HepG2 (cell line): Measurements from ENCODE around the gene STAT1. TPM values are rescaled to one million over a fixed set of nuclear protein-coding genes. Genes with fewer than 3 reads are reported as not detected.

ENCODE experiments used
- CC2D1A ChIP-seq: sonication (generic); formaldehyde crosslinking; IDR thresholded peaks from 2 replicates; pipeline ENCODE4 v1.8.1; 2023; ENCODE audit warnings: mild to moderate bottlenecking, missing genetic modification reagents
- JUN ChIP-seq: sonication (generic); formaldehyde crosslinking; IDR thresholded peaks from 2 replicates; pipeline ENCODE4 v1.4.0; 2020; ENCODE audit warnings: mild to moderate bottlenecking, missing genetic modification reagents
- KMT2B ChIP-seq: IDR thresholded peaks from 2 replicates; pipeline ENCODE4 v1.6.1; 2016; ENCODE audit warnings: missing genetic modification reagents, missing compliant biosample characterization
- NAIF1 ChIP-seq: sonication (generic); formaldehyde crosslinking; IDR thresholded peaks from 2 replicates; pipeline ENCODE4 v1.5.0; 2020; ENCODE audit warnings: mild to moderate bottlenecking, missing genetic modification reagents, borderline replicate concordance
- NR1H2 ChIP-seq: sonication (generic); formaldehyde crosslinking; IDR thresholded peaks from 2 replicates; pipeline ENCODE4 v1.8.1; 2022; ENCODE audit warnings: low read depth, missing genetic modification reagents, borderline replicate concordance
- ONECUT2 ChIP-seq: sonication (generic); formaldehyde crosslinking; IDR thresholded peaks from 2 replicates; pipeline ENCODE4 v1.4.0; 2020; ENCODE audit warnings: missing genetic modification reagents
- SIN3B ChIP-seq: fragments of 150-350 bp; IDR thresholded peaks from 2 replicates; pipeline ENCODE4 v1.6.1; 2014; ENCODE audit warnings: low read length
- ZBTB20 ChIP-seq: sonication (generic); formaldehyde crosslinking; IDR thresholded peaks from 2 replicates; pipeline ENCODE4 v1.8.1; 2023; ENCODE audit warnings: missing genetic modification reagents, low read depth, mild to moderate bottlenecking, borderline replicate concordance
- ZHX2 ChIP-seq, 2 experiments: sonication (generic) in 1 of 2; formaldehyde crosslinking in 1 of 2; IDR thresholded peaks; 2 replicates each; pipeline versions ENCODE4 v1.6.1 to v1.9.0; 2014 to 2022; ENCODE audit warnings: antibody characterized with exemption in 1 of 2, borderline replicate concordance in 1 of 2, inconsistent platforms in 1 of 2, low read depth in 1 of 2, missing genetic modification reagents in 1 of 2
- ZNF282 ChIP-seq: fragments of 450-650 bp; IDR thresholded peaks from 2 replicates; pipeline ENCODE4 v1.6.1; 2018; ENCODE audit not compliant: partially characterized antibody
- ZNF44 ChIP-seq: sonication (generic); formaldehyde crosslinking; IDR thresholded peaks from 2 replicates; pipeline ENCODE4 v1.5.1; 2020; ENCODE audit warnings: mild to moderate bottlenecking, missing genetic modification reagents
- polyA plus RNA-seq, 8 experiments: library from polyadenylated mRNA; depleted of rRNA in 3 of 8; stranded (reverse) in 7 of 8; unstranded in 1 of 8; fragments of >200 nt; fragmentation: Illumina TruSeq in 4 of 8; extraction: Trizol in 4 of 8; gene quantifications; 2 replicates each; pipeline versions ENCODE4 v1.2.1 to v1.2.3, GENCODE V29; 2011 to 2016; ENCODE audit warnings: low read depth in 4 of 8, missing spikeins in 1 of 8, mixed read lengths in 1 of 8; ENCODE audit not compliant: insufficient read depth in 1 of 8
- total RNA-seq, 5 experiments: library from RNA; depleted of rRNA; stranded (reverse); fragments of >200 nt; fragmentation: Illumina TruSeq; extraction: Trizol; gene quantifications; 2 replicates each; pipeline ENCODE4 v1.2.3, GENCODE V29; 2016; ENCODE audit warnings: low read depth in 1 of 5
- TF ChIP-seq, protein P1 (sequence below): sonication (generic); formaldehyde crosslinking; IDR thresholded peaks from 2 replicates; pipeline ENCODE4 v1.4.0; 2020; ENCODE audit warnings: missing genetic modification reagents
- TF ChIP-seq, protein P2 (sequence below): IDR thresholded peaks from 2 replicates; pipeline ENCODE4 v1.6.1; 2016; ENCODE audit warnings: mild to moderate bottlenecking, missing biosample characterization, missing genetic modification reagents
- TF ChIP-seq, protein P3 (sequence below): sonication (generic); formaldehyde crosslinking; IDR thresholded peaks from 2 replicates; pipeline ENCODE4 v1.4.0; 2020; ENCODE audit warnings: missing genetic modification reagents, borderline replicate concordance

Gene STAT1
- total and polyA plus RNA-seq, 2 of the 13 experiments (the other 11 are each of a cell fraction or from before 2014, with no cell fraction given) = 21.8 to 59.6 TPM

- TF ChIP-seq, protein P1, sequence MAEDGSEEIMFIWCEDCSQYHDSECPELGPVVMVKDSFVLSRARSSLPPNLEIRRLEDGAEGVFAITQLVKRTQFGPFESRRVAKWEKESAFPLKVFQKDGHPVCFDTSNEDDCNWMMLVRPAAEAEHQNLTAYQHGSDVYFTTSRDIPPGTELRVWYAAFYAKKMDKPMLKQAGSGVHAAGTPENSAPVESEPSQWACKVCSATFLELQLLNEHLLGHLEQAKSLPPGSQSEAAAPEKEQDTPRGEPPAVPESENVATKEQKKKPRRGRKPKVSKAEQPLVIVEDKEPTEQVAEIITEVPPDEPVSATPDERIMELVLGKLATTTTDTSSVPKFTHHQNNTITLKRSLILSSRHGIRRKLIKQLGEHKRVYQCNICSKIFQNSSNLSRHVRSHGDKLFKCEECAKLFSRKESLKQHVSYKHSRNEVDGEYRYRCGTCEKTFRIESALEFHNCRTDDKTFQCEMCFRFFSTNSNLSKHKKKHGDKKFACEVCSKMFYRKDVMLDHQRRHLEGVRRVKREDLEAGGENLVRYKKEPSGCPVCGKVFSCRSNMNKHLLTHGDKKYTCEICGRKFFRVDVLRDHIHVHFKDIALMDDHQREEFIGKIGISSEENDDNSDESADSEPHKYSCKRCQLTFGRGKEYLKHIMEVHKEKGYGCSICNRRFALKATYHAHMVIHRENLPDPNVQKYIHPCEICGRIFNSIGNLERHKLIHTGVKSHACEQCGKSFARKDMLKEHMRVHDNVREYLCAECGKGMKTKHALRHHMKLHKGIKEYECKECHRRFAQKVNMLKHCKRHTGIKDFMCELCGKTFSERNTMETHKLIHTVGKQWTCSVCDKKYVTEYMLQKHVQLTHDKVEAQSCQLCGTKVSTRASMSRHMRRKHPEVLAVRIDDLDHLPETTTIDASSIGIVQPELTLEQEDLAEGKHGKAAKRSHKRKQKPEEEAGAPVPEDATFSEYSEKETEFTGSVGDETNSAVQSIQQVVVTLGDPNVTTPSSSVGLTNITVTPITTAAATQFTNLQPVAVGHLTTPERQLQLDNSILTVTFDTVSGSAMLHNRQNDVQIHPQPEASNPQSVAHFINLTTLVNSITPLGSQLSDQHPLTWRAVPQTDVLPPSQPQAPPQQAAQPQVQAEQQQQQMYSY = no peak
- no peak for TF ChIP-seq NR1H2 (CRISPR knock-in tag)
- no peak for TF ChIP-seq ZHX2 (IDR thresholded peaks at IDR 0.05; ENCODE audit: low read depth)
- no peak for TF ChIP-seq ZHX2 (CRISPR knock-in tag; IDR thresholded peaks at IDR 0.05; ENCODE audit: borderline replicate concordance)
- no peak for TF ChIP-seq CC2D1A (CRISPR knock-in tag)
- no peak for TF ChIP-seq ZBTB20 (CRISPR knock-in tag)
- peak; percentile 62; the same call in 1 of the 2 replicates for TF ChIP-seq JUN (CRISPR knock-in tag)
- no peak for TF ChIP-seq KMT2B (CRISPR knock-in tag)
- TF ChIP-seq, protein P2, sequence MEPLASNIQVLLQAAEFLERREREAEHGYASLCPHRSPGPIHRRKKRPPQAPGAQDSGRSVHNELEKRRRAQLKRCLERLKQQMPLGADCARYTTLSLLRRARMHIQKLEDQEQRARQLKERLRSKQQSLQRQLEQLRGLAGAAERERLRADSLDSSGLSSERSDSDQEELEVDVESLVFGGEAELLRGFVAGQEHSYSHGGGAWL (CRISPR knock-in tag) = no peak
- no peak for TF ChIP-seq ONECUT2 (CRISPR knock-in tag)
- no peak for TF ChIP-seq ZNF282
- TF ChIP-seq NAIF1 (CRISPR knock-in tag) = no peak
- no peak for TF ChIP-seq SIN3B
- TF ChIP-seq, protein P3, sequence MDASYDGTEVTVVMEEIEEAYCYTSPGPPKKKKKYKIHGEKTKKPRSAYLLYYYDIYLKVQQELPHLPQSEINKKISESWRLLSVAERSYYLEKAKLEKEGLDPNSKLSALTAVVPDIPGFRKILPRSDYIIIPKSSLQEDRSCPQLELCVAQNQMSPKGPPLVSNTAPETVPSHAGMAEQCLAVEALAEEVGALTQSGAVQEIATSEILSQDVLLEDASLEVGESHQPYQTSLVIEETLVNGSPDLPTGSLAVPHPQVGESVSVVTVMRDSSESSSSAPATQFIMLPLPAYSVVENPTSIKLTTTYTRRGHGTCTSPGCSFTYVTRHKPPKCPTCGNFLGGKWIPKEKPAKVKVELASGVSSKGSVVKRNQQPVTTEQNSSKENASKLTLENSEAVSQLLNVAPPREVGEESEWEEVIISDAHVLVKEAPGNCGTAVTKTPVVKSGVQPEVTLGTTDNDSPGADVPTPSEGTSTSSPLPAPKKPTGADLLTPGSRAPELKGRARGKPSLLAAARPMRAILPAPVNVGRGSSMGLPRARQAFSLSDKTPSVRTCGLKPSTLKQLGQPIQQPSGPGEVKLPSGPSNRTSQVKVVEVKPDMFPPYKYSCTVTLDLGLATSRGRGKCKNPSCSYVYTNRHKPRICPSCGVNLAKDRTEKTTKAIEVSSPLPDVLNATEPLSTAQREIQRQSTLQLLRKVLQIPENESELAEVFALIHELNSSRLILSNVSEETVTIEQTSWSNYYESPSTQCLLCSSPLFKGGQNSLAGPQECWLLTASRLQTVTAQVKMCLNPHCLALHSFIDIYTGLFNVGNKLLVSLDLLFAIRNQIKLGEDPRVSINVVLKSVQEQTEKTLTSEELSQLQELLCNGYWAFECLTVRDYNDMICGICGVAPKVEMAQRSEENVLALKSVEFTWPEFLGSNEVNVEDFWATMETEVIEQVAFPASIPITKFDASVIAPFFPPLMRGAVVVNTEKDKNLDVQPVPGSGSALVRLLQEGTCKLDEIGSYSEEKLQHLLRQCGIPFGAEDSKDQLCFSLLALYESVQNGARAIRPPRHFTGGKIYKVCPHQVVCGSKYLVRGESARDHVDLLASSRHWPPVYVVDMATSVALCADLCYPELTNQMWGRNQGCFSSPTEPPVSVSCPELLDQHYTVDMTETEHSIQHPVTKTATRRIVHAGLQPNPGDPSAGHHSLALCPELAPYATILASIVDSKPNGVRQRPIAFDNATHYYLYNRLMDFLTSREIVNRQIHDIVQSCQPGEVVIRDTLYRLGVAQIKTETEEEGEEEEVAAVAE (CRISPR knock-in tag) = no peak
- TF ChIP-seq ZNF44 (CRISPR knock-in tag) = no peak
Observed at GRCh38 chr2:191041418-191042161, 27.6 kb upstream of the STAT1 start (continued).
